ENCODE results near the gene RND2. TPM values are rescaled to one million over a fixed set of nuclear protein-coding genes. Genes with fewer than 3 reads are reported as not detected.

The RND2 gene
- total RNA-seq, 1 donor from 2014 or later = 0.85 TPM

DNA sequence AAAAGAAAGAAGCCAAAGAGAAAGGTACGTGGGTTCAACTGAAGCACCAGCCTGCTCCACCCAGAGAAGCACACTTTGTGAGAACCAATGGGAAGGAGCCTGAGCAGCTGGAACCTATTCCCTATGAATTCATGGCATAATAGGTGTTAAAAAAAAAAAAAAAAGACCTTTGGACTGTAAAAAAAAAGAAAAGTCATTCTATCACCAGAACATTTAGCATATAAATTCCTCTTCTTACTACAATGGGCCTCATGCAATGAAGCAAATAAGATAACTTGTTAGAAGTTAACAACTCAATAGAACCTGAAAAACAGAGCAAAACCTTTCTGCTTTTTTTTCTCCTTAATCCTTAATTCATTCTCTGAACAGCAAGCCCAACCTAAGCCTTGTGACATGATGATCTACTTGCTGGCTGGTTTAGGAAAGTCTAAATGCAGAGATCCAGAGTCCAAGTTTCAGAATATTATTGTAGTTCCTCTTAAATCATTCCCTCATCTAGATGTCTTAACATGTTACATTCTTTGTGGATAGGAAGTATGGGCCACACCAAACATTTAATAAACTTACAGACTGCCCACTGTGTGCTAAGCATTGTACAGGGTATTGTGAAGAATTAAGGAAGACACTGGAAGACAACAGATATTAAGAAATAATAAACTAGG is 54.7 kb downstream of the RND2 start:
- H3K36me3 ChIP-seq = peaks cover 11% of the 10 kb centered on the region
- TF ChIP-seq, protein P1, sequence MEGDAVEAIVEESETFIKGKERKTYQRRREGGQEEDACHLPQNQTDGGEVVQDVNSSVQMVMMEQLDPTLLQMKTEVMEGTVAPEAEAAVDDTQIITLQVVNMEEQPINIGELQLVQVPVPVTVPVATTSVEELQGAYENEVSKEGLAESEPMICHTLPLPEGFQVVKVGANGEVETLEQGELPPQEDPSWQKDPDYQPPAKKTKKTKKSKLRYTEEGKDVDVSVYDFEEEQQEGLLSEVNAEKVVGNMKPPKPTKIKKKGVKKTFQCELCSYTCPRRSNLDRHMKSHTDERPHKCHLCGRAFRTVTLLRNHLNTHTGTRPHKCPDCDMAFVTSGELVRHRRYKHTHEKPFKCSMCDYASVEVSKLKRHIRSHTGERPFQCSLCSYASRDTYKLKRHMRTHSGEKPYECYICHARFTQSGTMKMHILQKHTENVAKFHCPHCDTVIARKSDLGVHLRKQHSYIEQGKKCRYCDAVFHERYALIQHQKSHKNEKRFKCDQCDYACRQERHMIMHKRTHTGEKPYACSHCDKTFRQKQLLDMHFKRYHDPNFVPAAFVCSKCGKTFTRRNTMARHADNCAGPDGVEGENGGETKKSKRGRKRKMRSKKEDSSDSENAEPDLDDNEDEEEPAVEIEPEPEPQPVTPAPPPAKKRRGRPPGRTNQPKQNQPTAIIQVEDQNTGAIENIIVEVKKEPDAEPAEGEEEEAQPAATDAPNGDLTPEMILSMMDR (IDR thresholded peaks at IDR 0.05; ENCODE audit: borderline replicate concordance) = no peak
- H3K9me3 ChIP-seq (replicated peaks) = no peaks in the 10 kb centered on the region
- H3K4me1 ChIP-seq = peaks cover 8% of the 10 kb centered on the region
- no peak for DNase-seq
- no peak overlapping the region for H3K27ac ChIP-seq (replicated peaks)
- no peaks in the 10 kb centered on the region for H3K27me3 ChIP-seq (ENCODE audit: low read depth)
- intact Hi-C loops (cut with micrococcal nuclease) = no loop called here
- H3K4me3 ChIP-seq = no peak overlapping the region

Other genes with a start within 250 kb of the RND2 start
- gene WNK4, start 244.6 kb upstream of the RND2 start, total RNA-seq = not detected
- gene COA3, start 226.5 kb upstream of the RND2 start, total RNA-seq = 71.0 TPM
- not detected for gene CNTD1, start 226.4 kb upstream of the RND2 start, total RNA-seq
- gene BECN1, start 200.9 kb upstream of the RND2 start, total RNA-seq = 80.8 TPM
- gene PSME3, start 191.8 kb upstream of the RND2 start, total RNA-seq = 62.6 TPM
- gene AOC2, start 180.7 kb upstream of the RND2 start, total RNA-seq = 0.44 TPM
- gene AOC3, start 174.0 kb upstream of the RND2 start, total RNA-seq = 7.6 TPM
- gene G6PC1, start 124.4 kb upstream of the RND2 start, total RNA-seq = not detected
- gene AARSD1, start 60.8 kb upstream of the RND2 start, total RNA-seq = 26.0 TPM
- 37.9 TPM for gene PTGES3L, start 45.2 kb upstream of the RND2 start, total RNA-seq
- gene RUNDC1, start 44.7 kb upstream of the RND2 start, total RNA-seq = 12.1 TPM
- 759 TPM for gene RPL27, start 26.8 kb upstream of the RND2 start, total RNA-seq
- gene IFI35, start 18.4 kb upstream of the RND2 start, total RNA-seq = 11.5 TPM
- 68.2 TPM for gene VAT1, start 2.8 kb upstream of the RND2 start, total RNA-seq
- 8.1 TPM for gene BRCA1, start 100.1 kb downstream of the RND2 start, total RNA-seq
- 103 TPM for gene NBR1, start 146.0 kb downstream of the RND2 start, total RNA-seq
- 3.2 TPM for gene TMEM106A, start 186.6 kb downstream of the RND2 start, total RNA-seq
- not detected for gene CCDC200, start 203.4 kb downstream of the RND2 start, total RNA-seq
- gene RNU2-1, start 208.7 kb downstream of the RND2 start, total RNA-seq = 5,474 TPM